K562 (cell line): ENCODE measurements around the gene IFFO2. TPM values are rescaled to one million over a fixed set of nuclear protein-coding genes. Genes with fewer than 3 reads are reported as not detected.

Experiments used
- BHLHE40 ChIP-seq: IDR thresholded peaks from 2 replicates; pipeline ENCODE4 v1.6.1; 2011; ENCODE audit warnings: low read length, improper control_type of control experiment
- CCAR2 ChIP-seq: fragments of 200-400 bp; formaldehyde crosslinking; IDR thresholded peaks from 2 replicates; pipeline ENCODE4 v1.6.1; 2017; ENCODE audit warnings: mild to moderate bottlenecking, low read depth, low read length
- ETV1 ChIP-seq: fragments of 450-650 bp; conservative IDR thresholded peaks from 2 replicates; pipeline ENCODE4 v1.6.1; 2016; ENCODE audit warnings: missing genetic modification characterization, control low read depth, low read depth, missing compliant biosample characterization
- FOXK1 ChIP-seq: sonication (generic); formaldehyde crosslinking; IDR thresholded peaks from 2 replicates; pipeline ENCODE4 v1.8.0; 2022; ENCODE audit warnings: missing genetic modification reagents, mild to moderate bottlenecking, borderline replicate concordance
- FOXM1 ChIP-seq, 2 experiments: fragments of 450-650 bp in 1 of 2; sonication (generic) in 1 of 2; formaldehyde crosslinking in 1 of 2; IDR thresholded peaks; 2 replicates each; pipeline versions ENCODE4 v1.6.1 to v1.9.0; 2017 to 2022; ENCODE audit warnings: low read depth in 2 of 2, mild to moderate bottlenecking in 2 of 2, missing genetic modification reagents in 1 of 2, moderate library complexity in 1 of 2
- HNRNPH1 ChIP-seq: fragments of 200-400 bp; formaldehyde crosslinking; optimal IDR thresholded peaks from 2 replicates; pipeline ENCODE3; 2017; ENCODE audit warnings: low read depth, mild to moderate bottlenecking, low read length, moderate library complexity
- KAT8 ChIP-seq: fragments of 450-650 bp; IDR thresholded peaks from 2 replicates; pipeline ENCODE4 v1.6.1; 2016; ENCODE audit warnings: low read depth, mild to moderate bottlenecking
- MCM5 ChIP-seq: fragments of 450-650 bp; IDR thresholded peaks from 2 replicates; pipeline ENCODE4 v1.6.1; 2016; ENCODE audit warnings: low read depth
- NCOA6 ChIP-seq: fragments of 450-650 bp; IDR thresholded peaks from 2 replicates; pipeline ENCODE4 v1.6.1; 2017; ENCODE audit warnings: mild to moderate bottlenecking
- PHF8 ChIP-seq: fragments of 200-600 bp; sonication (generic); IDR thresholded peaks from 2 replicates; pipeline ENCODE4 v1.6.1; 2012; ENCODE audit warnings: mixed run types, mild to moderate bottlenecking, inconsistent platforms, low read length, moderate library complexity, borderline replicate concordance
- RBM25 ChIP-seq: fragments of 200-400 bp; formaldehyde crosslinking; IDR thresholded peaks from 2 replicates; pipeline ENCODE4 v1.6.1; 2018; ENCODE audit warnings: low read length, low read depth, moderate library complexity; ENCODE audit not compliant: severe bottlenecking
- SAP30 ChIP-seq: fragments of 200-600 bp; sonication (generic); IDR thresholded peaks from 2 replicates; pipeline ENCODE4 v1.6.1; 2012; ENCODE audit warnings: borderline replicate concordance, low read depth, mild to moderate bottlenecking, moderate library complexity, low read length, control low read depth, inconsistent platforms; ENCODE audit not compliant: insufficient read depth, poor library complexity, severe bottlenecking
- TARDBP ChIP-seq: fragments of 450-650 bp; IDR thresholded peaks from 2 replicates; pipeline ENCODE4 v1.6.1; 2016
- TEAD1 ChIP-seq, 2 experiments: fragments of 450-650 bp in 1 of 2; sonication (generic) in 1 of 2; formaldehyde crosslinking; IDR thresholded peaks; 2 replicates each; pipeline versions ENCODE4 v1.4.0 to v1.8.0; 2020 to 2022; ENCODE audit warnings: mild to moderate bottlenecking in 2 of 2, missing genetic modification reagents in 1 of 2
- ZNF561 ChIP-seq: fragments of 450-650 bp; formaldehyde crosslinking; conservative IDR thresholded peaks from 2 replicates; pipeline ENCODE4 v1.4.0; 2020; ENCODE audit warnings: mild to moderate bottlenecking, moderate library complexity
- ZNF644 ChIP-seq: fragments of 200-800 bp; sonication (Bioruptor generic); IDR thresholded peaks from 2 replicates; pipeline ENCODE4 v1.6.1; 2016; ENCODE audit warnings: low read depth, missing genetic modification characterization, missing compliant biosample characterization
- polyA plus RNA-seq, 8 experiments: library from polyadenylated mRNA; depleted of rRNA in 4 of 8; stranded (reverse) in 5 of 8; unstranded in 3 of 8; fragments of >200 nt; fragmentation: Nextera tagmentation in 2 of 8; fragmentation: Illumina TruSeq in 1 of 8; extraction: Ambion mirVana in 2 of 8; extraction: Trizol in 1 of 8; gene quantifications; 2 replicates each; pipeline versions ENCODE4 v1.2.1 to v1.2.3, GENCODE V29; 2011 to 2014; ENCODE audit warnings: inconsistent platforms in 1 of 8, missing spikeins in 1 of 8
- total RNA-seq, 7 experiments: library from RNA; depleted of rRNA in 6 of 7; stranded (reverse); fragments of >200 nt in 6 of 7; fragmentation: Illumina TruSeq in 2 of 7; extraction: Trizol in 2 of 7; gene quantifications; 2 replicates each; pipeline versions ENCODE4 v1.2.1 to v1.2.3, GENCODE V29; 2011 to 2021; ENCODE audit warnings: low replicate concordance in 1 of 7
- TF ChIP-seq, protein P1 (sequence below): fragments of 250-450 bp; sonication (Bioruptor Pico); IDR thresholded peaks from 2 replicates; pipeline ENCODE4 v1.4.0; 2020; ENCODE audit warnings: mild to moderate bottlenecking
- TF ChIP-seq, protein P2 (sequence below): fragments of 250-450 bp; sonication (Bioruptor Pico); IDR thresholded peaks from 2 replicates; pipeline ENCODE4 v1.5.0; 2022; ENCODE audit warnings: mild to moderate bottlenecking
- TF ChIP-seq, protein P3 (sequence below): fragments of 150-350 bp; IDR thresholded peaks from 2 replicates; pipeline ENCODE4 v1.6.1; 2014; ENCODE audit warnings: low read depth, mild to moderate bottlenecking, low read length, borderline replicate concordance
- TF ChIP-seq, protein P4 (sequence below): sonication (generic); IDR thresholded peaks from 2 replicates; pipeline ENCODE4 v1.6.1; 2016

The IFFO2 gene
- total and polyA plus RNA-seq, 9 of the 15 experiments (the other 6 are each of a cell fraction or from before 2014, with no cell fraction given): 0.15 to 1.0 (median 0.44) TPM; not detected in 2

DNA sequence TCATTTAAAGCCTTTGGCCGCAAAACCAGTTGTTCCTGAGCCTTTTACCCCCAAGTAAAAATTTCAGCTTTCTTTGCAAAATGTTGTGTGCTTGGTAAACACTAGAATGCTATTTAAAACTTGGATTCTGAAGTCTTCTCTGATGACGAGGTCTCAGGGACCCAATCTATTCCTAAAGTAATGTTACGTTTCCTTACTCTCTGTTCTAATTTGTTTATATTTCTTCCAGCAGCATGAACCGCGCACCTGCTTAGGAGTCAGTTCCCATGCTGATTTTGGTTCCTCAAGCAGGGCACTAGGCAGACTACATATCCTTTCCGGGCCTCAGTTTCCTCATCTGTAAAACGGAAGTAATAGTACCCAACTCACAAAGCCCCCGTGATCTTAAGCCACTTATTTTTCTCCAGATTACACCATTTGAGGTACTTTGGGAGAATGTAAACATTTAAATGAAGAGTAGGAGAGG lies 53.2 kb downstream of the IFFO2 start (continued):
- TF ChIP-seq ZNF644 (no peak), ETV1 (tag) (peak; percentile 34), CCAR2 (no peak), MCM5 (no peak), ZNF561 (no peak), PHF8 (no peak), NCOA6 (no peak), RBM25 (peak; percentile 81), HNRNPH1 (no peak), TEAD1 (CRISPR knock-in tag; IDR thresholded peaks at IDR 0.05) (no peak), FOXM1 (IDR thresholded peaks at IDR 0.05; ENCODE audit: low read depth) (no peak), FOXM1 (CRISPR knock-in tag; IDR thresholded peaks at IDR 0.05; ENCODE audit: low read depth) (no peak), TARDBP (no peak), KAT8 (no peak), FOXK1 (CRISPR knock-in tag) (no peak), BHLHE40 (no peak), SAP30 (no peak)
- TF ChIP-seq, protein P1, sequence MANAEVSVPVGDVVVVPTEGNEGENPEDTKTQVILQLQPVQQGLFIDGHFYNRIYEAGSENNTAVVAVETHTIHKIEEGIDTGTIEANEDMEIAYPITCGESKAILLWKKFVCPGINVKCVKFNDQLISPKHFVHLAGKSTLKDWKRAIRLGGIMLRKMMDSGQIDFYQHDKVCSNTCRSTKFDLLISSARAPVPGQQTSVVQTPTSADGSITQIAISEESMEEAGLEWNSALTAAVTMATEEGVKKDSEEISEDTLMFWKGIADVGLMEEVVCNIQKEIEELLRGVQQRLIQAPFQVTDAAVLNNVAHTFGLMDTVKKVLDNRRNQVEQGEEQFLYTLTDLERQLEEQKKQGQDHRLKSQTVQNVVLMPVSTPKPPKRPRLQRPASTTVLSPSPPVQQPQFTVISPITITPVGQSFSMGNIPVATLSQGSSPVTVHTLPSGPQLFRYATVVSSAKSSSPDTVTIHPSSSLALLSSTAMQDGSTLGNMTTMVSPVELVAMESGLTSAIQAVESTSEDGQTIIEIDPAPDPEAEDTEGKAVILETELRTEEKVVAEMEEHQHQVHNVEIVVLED: no peak
- TF ChIP-seq, protein P2, sequence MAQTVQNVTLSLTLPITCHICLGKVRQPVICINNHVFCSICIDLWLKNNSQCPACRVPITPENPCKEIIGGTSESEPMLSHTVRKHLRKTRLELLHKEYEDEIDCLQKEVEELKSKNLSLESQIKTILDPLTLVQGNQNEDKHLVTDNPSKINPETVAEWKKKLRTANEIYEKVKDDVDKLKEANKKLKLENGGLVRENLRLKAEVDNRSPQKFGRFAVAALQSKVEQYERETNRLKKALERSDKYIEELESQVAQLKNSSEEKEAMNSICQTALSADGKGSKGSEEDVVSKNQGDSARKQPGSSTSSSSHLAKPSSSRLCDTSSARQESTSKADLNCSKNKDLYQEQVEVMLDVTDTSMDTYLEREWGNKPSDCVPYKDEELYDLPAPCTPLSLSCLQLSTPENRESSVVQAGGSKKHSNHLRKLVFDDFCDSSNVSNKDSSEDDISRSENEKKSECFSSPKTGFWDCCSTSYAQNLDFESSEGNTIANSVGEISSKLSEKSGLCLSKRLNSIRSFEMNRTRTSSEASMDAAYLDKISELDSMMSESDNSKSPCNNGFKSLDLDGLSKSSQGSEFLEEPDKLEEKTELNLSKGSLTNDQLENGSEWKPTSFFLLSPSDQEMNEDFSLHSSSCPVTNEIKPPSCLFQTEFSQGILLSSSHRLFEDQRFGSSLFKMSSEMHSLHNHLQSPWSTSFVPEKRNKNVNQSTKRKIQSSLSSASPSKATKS (CRISPR knock-in tag): no peak
- TF ChIP-seq, protein P3, sequence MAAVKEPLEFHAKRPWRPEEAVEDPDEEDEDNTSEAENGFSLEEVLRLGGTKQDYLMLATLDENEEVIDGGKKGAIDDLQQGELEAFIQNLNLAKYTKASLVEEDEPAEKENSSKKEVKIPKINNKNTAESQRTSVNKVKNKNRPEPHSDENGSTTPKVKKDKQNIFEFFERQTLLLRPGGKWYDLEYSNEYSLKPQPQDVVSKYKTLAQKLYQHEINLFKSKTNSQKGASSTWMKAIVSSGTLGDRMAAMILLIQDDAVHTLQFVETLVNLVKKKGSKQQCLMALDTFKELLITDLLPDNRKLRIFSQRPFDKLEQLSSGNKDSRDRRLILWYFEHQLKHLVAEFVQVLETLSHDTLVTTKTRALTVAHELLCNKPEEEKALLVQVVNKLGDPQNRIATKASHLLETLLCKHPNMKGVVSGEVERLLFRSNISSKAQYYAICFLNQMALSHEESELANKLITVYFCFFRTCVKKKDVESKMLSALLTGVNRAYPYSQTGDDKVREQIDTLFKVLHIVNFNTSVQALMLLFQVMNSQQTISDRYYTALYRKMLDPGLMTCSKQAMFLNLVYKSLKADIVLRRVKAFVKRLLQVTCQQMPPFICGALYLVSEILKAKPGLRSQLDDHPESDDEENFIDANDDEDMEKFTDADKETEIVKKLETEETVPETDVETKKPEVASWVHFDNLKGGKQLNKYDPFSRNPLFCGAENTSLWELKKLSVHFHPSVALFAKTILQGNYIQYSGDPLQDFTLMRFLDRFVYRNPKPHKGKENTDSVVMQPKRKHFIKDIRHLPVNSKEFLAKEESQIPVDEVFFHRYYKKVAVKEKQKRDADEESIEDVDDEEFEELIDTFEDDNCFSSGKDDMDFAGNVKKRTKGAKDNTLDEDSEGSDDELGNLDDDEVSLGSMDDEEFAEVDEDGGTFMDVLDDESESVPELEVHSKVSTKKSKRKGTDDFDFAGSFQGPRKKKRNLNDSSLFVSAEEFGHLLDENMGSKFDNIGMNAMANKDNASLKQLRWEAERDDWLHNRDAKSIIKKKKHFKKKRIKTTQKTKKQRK: no peak
- TF ChIP-seq, protein P4, sequence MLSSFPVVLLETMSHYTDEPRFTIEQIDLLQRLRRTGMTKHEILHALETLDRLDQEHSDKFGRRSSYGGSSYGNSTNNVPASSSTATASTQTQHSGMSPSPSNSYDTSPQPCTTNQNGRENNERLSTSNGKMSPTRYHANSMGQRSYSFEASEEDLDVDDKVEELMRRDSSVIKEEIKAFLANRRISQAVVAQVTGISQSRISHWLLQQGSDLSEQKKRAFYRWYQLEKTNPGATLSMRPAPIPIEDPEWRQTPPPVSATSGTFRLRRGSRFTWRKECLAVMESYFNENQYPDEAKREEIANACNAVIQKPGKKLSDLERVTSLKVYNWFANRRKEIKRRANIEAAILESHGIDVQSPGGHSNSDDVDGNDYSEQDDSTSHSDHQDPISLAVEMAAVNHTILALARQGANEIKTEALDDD: no peak
